DMS153 treated with DMSO at 0.1 percent for 48 hours (cell line): ENCODE results near the gene CST4.
"Not testable (repeated sequence)": the region's sequence is repeated elsewhere in the genome, so short reads cannot be mapped to it uniquely, and the experiment has no call there.

Experiments used
- DNase-seq: peaks from one replicate; lab custom pipeline; 2025; ENCODE audit not compliant: unreplicated experiment; lab: John Stamatoyannopoulos, UW

The CST4 gene

DNA sequence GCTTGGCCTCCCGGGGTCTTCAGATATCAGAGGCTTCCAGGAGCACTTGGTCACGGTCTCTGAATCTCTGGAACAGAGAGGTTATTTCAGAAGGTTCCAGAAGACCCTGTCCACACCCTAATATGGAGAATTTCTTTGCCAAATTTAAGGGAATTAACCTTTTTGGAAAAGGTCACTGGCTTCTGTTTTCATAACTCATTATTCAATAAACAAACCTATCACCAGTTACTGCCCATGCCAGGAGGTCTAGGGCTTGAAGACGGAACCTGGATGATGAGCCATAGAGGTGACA lies 507 bp upstream of the CST4 start:
- no peak for DNase-seq

GRCh38 chr20:23687986-23688385 lies 852 bp downstream of the CST4 start:
- no peak for DNase-seq

- DNase-seq: no peak
Measured at GRCh38 chr20:23686046-23686750, 2.6 kb downstream of the CST4 start.

DNA sequence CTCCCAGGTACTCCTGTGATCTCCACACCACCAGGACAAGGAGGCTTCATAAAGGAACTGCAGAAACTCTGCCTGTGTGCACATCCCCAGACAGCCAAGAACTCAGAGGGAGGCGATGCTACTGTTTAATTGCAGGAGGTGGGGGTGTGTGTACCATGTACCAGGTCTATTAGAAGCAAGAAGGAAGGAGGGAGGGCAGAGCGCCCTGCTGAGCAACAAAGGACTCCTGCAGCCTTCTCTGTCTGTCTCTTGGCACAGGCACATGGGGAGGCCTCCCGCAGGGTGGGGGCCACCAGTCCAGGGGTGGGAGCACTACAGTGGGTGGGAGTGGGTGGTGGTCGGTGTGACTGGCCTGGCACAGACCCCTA lies 3.3 kb downstream of the CST4 start:
- not testable (repeated sequence) for DNase-seq

GRCh38 chr20:23684261-23684660 lies 4.6 kb downstream of the CST4 start:
- DNase-seq: no peak

DNA sequence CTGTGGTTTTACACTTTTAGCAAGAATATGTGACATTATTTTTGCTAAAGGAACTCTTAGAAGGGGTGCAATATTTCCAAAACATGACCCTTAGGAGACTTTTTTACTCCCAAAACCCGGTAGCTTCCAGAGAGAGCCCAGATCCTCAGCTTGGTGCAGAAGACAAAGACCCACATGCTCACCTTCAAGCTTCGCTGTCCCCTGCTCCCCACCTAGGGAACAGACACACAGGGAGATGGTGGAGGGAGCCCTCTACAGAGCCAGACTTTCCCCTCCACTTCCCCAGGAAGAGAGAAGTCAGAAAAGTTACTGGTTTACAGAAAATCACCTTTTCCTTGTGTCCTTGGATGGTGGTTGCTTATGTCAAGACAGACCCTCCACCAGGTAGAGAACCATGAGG lies 5.0 kb downstream of the CST4 start:
- no peak for DNase-seq

DNA sequence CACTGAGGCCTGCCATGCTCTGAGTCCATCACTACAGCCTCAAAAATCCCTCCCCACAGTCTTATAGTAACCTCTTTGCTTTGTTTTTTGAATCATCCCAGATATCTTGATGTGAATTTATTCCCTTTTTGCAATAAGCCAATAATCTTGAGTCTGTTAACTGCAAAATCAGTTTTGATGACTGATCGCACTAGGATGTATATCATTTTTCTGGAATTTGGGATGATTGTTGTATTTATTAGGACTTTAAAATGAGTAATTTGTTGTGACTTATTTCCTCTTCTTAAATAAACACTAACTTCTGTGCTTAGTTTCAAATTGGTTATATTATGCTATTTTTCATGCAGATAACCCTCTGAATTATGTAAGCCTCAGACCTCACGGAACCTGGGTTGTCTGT lies 5.6 kb downstream of the CST4 start:
- no peak for DNase-seq

DNA sequence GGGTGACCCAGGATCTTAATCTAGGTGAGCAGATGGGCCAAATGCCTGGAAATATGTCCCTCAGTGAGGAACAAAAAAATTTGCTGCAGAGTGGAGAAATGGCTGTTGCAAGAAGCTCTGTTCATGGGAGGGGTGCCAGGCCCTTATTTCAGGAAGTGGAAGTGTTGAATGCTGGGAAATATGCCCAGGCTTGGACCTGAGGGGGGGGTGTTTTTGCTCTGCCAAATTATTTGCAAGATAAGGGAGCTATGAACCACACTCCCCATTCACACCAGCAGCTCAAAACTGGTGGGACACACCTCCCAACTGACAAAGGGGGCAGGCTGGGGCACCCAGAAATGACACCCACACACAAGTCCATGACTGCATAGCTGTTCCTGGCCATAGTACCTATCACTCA lies 8.7 kb downstream of the CST4 start:
- no peak for DNase-seq

- DNase-seq: no peak
Measured at GRCh38 chr20:23679133-23680092, 9.4 kb downstream of the CST4 start.

- no peak for DNase-seq
Measured at GRCh38 chr20:23673209-23673608, 15.6 kb downstream of the CST4 start.

GRCh38 chr20:23672158-23672557 lies 16.7 kb downstream of the CST4 start:
- DNase-seq: no peak

GRCh38 chr20:23671479-23671878 lies 17.4 kb downstream of the CST4 start:
- no peak for DNase-seq

GRCh38 chr20:23670361-23670760 lies 18.5 kb downstream of the CST4 start:
- DNase-seq: no peak

DNA sequence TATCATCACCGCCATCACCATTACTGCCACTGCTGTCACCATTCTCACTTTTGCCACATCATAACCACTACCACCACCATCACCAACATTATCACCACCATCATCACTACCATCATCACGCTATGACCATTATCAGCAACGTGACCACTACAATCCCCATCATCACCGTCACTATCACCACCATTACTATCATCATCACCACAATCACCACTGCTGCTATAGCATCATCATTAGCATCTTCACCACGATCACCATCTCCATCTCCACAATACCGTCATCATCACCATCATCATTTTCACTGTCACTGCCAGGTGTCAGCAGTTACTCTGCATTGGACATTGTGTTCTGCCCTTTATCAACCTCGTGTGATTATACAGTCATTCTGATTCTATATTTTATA lies 19.0 kb downstream of the CST4 start:
- DNase-seq: no peak

DNA sequence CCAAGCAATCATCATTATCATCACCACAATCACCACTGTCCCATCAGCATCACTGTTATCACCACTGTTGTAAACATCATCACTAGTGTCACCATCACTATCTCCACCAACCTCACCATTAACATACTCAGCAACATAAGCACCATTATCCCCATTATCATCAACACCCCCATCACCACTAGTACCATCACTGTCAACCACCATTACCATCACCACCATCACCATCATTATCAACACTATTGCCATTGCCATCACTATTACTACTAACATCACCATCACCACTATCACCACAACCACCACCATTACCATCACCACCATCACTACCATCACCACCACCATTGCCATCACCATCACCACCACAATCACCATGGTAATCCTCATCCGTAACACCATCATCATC lies 19.5 kb downstream of the CST4 start:
- DNase-seq: no peak

- peak; percentile 44 for DNase-seq
Measured at GRCh38 chr20:23668477-23668951, 20.3 kb downstream of the CST4 start.

DNA sequence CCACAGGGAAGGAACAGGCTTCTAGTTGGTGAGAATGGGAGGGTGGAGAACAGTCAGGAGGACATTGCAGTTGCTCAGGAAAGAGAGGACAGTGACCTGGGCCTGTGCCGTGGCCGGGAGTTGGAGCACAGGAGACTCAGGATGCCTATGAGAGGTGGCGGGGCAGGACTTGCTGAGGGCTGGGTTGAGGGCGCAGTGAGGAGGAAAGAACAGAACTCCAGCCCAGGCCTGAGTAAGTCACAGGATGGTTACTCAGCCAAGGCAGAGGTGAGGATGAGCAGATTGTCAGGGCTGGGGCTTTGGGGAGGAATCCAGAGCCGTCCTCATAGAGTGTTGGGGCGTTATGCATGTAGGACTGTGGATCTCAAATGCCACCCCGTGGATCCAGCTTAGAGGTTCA lies 21.2 kb downstream of the CST4 start:
- no peak for DNase-seq

GRCh38 chr20:23666698-23667097 lies 22.1 kb downstream of the CST4 start:
- DNase-seq: no peak

DNA sequence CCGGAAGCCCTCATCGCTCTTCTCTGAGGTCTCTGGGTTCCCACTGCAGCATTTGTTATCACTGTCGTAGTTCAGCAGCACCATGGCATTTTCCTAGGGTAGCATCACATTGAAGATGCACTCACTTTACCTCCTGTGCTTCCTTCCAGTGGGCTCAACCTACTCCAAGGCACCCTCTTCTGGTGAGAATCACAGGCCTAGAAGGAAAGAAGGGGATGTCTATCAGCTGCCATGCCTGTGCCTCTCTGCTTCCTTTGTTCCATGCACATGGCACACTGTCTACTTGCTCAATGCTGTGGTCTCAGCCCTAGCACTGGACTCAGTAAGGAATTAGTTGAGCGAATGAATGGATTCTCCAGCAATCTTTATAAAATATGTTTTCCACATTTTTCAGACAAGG lies 22.6 kb downstream of the CST4 start:
- no peak for DNase-seq

GRCh38 chr20:23664954-23665353 lies 23.9 kb downstream of the CST4 start:
- DNase-seq: no peak

DNA sequence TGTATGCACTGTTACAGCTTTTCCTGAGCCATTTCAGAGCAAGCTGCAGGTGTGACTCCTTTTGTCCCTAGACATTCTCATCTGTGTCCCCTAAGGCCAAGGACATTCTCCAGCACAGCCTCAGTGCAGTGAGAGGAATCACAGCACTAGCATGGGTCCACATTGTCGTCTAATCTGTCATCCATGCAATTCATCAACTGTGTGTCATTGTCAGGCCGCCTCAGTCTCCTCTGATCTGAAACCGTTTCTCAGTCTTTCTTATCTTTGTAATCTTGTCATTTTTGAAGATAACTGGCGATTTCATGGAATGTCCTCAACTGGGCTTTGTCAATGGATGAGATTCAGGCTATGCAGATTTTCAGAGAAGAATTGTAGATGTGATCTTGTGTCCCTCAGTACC lies 24.8 kb downstream of the CST4 start:
- DNase-seq: not testable (repeated sequence)

GRCh38 chr20:23663180-23663579 lies 25.7 kb downstream of the CST4 start:
- no peak for DNase-seq
